ENCODE data around the gene ZFYVE9. TPM values are rescaled to one million over a fixed set of nuclear protein-coding genes. Genes with fewer than 3 reads are reported as not detected.
"Not testable (repeated sequence)": the region's sequence is repeated elsewhere in the genome, so short reads cannot be mapped to it uniquely, and the experiment has no call there.

The ZFYVE9 gene
- total RNA-seq, 4 donors from 2014 or later, result 29.5 to 60.4 (median 33.2) TPM

DNA sequence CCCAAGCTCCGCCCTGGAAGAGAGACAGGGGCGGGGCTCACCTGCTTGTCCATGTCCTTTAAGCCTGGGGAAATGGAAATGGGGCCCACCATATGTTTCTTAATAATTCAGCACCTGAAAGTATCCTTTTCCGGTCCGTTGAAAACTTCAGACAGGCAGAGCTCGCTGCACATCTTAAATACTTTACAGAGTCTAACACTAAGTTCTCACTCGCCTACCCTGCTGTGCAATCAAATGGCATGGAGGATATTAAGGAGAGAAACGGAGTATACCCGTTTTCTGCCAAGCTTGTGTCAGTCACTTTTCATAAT is 224.6 kb downstream of the ZFYVE9 start:
- H3K36me3 ChIP-seq, result peaks cover 16% of the 10 kb centered on the region
- H3K27ac ChIP-seq, result peak overlapping the region; percentile 92
- WGBS, result 12% methylated on average over 8 of the region's 8 CpGs
- peak overlapping the region; percentile 82 for H3K4me3 ChIP-seq
- peaks cover 28% of the 10 kb centered on the region for H3K4me1 ChIP-seq
- no peaks in the 10 kb centered on the region for H3K9me3 ChIP-seq
- H3K27me3 ChIP-seq, result no peaks in the 10 kb centered on the region
- DNase-seq (ENCODE audit: low spot score in 2 of 2), result no peak
- TF ChIP-seq, protein P1, sequence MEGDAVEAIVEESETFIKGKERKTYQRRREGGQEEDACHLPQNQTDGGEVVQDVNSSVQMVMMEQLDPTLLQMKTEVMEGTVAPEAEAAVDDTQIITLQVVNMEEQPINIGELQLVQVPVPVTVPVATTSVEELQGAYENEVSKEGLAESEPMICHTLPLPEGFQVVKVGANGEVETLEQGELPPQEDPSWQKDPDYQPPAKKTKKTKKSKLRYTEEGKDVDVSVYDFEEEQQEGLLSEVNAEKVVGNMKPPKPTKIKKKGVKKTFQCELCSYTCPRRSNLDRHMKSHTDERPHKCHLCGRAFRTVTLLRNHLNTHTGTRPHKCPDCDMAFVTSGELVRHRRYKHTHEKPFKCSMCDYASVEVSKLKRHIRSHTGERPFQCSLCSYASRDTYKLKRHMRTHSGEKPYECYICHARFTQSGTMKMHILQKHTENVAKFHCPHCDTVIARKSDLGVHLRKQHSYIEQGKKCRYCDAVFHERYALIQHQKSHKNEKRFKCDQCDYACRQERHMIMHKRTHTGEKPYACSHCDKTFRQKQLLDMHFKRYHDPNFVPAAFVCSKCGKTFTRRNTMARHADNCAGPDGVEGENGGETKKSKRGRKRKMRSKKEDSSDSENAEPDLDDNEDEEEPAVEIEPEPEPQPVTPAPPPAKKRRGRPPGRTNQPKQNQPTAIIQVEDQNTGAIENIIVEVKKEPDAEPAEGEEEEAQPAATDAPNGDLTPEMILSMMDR (IDR thresholded peaks at IDR 0.05), result no peak
- TF ChIP-seq EP300 (IDR thresholded peaks at IDR 0.05) (no peak), POLR2A (IDR thresholded peaks at IDR 0.05) (no peak), POLR2AphosphoS5 (IDR thresholded peaks at IDR 0.05) (no peak)

DNA sequence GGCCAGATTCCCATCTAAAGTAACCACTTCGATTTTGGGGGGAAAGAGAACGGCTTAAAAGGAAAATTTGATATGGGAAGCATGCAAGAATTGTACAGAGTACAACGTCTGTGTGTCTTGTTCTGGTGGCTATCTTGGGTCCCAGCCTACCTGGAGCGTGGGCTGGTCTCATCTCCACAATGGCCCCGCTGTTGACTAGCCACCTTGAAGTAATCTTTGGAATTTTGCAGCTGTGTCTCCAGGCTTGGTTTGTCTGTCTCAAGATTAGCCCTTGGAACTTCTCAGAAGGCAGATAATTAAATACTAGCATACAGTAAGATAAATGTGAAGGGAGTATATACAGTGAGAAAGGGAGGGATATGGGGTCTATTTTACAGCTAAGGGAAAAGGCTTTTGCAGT is 225.4 kb downstream of the ZFYVE9 start:
- Histone ChIP-seq H3K4me1 (peaks cover 28% of the 10 kb centered on the region), H3K9me3 (no peaks in the 10 kb centered on the region), H3K36me3 (peaks cover 8% of the 10 kb centered on the region), H3K4me3 (no peak overlapping the region), H3K27ac (no peak overlapping the region), H3K27me3 (no peaks in the 10 kb centered on the region)
- 94% methylated on average over 5 of the region's 5 CpGs for WGBS
- no peak for TF ChIP-seq EP300 (IDR thresholded peaks at IDR 0.05)
- TF ChIP-seq POLR2AphosphoS5 (IDR thresholded peaks at IDR 0.05), result no peak
- TF ChIP-seq, protein P1 (IDR thresholded peaks at IDR 0.05), result no peak
- no peak for TF ChIP-seq POLR2A (IDR thresholded peaks at IDR 0.05)
- no peak for DNase-seq (ENCODE audit: low spot score in 2 of 2)

DNA sequence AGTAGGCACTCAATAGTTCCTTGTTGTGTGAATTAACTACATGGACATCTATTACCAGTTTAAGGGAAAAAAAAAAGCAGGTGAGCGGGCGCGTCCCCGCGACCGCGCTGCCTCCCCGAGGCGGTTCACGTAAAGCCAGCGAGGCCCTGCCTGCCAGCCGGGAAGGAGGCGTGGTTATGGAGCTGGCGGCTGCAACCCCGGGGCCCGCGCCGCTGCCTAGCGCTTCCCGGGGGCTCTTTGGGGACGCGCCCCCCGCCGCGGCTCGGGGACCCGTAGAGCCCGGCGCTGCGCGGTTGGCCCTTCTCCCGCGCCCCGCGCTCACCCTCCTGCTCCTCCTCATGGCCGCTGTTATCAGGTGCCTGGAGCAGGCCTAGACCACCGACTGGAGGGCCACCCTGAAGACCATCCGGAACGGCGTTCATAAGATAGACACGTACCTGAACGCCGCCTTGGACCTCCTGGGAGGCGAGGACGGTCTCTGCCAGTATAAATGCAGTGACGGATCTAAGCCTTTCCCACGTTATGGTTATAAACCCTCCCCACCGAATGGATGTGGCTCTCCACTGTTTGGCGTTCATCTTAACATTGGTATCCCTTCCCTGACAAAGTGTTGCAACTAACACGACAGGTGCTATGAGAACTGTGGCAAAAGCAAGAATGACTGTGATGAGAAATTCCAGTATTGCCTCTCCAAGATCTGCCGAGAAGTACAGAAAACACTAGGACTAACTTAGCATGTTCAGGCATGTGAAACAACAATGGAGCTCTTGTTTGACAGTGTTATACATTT is 226.7 kb downstream of the ZFYVE9 start:
- Histone ChIP-seq H3K4me3 (peak overlapping the region; percentile 59), H3K27ac (peak overlapping the region; percentile 85), H3K4me1 (peaks cover 28% of the 10 kb centered on the region), H3K9me3 (no peaks in the 10 kb centered on the region), H3K27me3 (no peaks in the 10 kb centered on the region), H3K36me3 (no peaks in the 10 kb centered on the region)
- no peak for DNase-seq (ENCODE audit: low spot score in 2 of 2)
- TF ChIP-seq, protein P1 (IDR thresholded peaks at IDR 0.05), result no peak
- TF ChIP-seq POLR2AphosphoS5 (IDR thresholded peaks at IDR 0.05) (no peak), EP300 (IDR thresholded peaks at IDR 0.05) (no peak), POLR2A (IDR thresholded peaks at IDR 0.05) (no peak)
- 13% methylated on average over 24 of the region's 51 CpGs for WGBS

GRCh38 chr1:52369851-52370250 is 228.0 kb downstream of the ZFYVE9 start:
- WGBS, result 68% methylated on average over 1 of the region's 1 CpG
- peaks cover 18% of the 10 kb centered on the region for H3K4me1 ChIP-seq
- not testable (repeated sequence) for H3K27me3 ChIP-seq

DNA sequence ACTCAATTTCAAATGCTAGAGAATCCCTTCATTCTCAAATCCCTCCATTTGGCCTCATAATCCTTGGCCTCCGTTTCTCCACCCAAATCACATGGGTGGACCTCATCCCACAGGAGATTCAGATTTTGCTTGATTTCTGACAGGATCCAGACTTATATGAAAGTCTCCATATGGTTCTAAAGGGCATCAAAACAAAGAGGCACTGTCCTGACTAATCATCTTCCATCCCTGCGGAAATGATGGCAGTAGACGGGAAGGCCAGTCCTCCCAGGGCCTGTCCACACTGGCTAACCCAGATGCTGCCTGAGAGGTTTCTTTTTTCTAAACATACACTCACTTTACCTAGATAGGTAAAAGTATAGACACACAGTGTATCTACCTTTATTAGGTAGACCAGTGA is 243.5 kb downstream of the ZFYVE9 start:
- Histone ChIP-seq H3K36me3 (peaks cover 4% of the 10 kb centered on the region), H3K27me3 (no peaks in the 10 kb centered on the region), H3K4me1 (no peaks in the 10 kb centered on the region), H3K27ac (no peak overlapping the region), H3K4me3 (no peak overlapping the region), H3K9me3 (no peaks in the 10 kb centered on the region)
- TF ChIP-seq, protein P1 (IDR thresholded peaks at IDR 0.05), result no peak
- TF ChIP-seq POLR2AphosphoS5 (IDR thresholded peaks at IDR 0.05) (no peak), POLR2A (IDR thresholded peaks at IDR 0.05) (no peak), EP300 (IDR thresholded peaks at IDR 0.05) (no peak)
- 94% methylated on average over 3 of the region's 3 CpGs for WGBS
- DNase-seq (ENCODE audit: low spot score in 2 of 2), result no peak

More at GRCh38 chr1:52369851-52370250, 228.0 kb downstream of the ZFYVE9 start:
- H3K9me3 ChIP-seq; H3K27ac ChIP-seq; H3K36me3 ChIP-seq; DNase-seq (ENCODE audit: low spot score in 2 of 2); H3K4me3 ChIP-seq: not testable (repeated sequence)

Data from suprapubic skin (tissue), 4 donors.